GM13976 (cell line): Measurements from ENCODE around the gene SERTAD4.

Source experiments
- DNase-seq: peaks from one replicate; pipeline ENCODE4 v3.0.0; 2012; ENCODE audit warnings: low spot score
- in situ Hi-C: fragments of 300-500 bp; cut with MboI; formaldehyde crosslinking; loops from one replicate; pipeline ENCODE4 v1.12.0; 2022; ENCODE audit warnings: low sequenced_read_pairs, mixed read lengths, inconsistent platforms; ENCODE audit not compliant: unreplicated experiment
- TF ChIP-seq, protein P1 (sequence below): IDR thresholded peaks from 2 replicates; pipeline ENCODE4 v1.5.1; 2012; ENCODE audit warnings: borderline replicate concordance, mild to moderate bottlenecking; ENCODE audit not compliant: insufficient read depth; ENCODE audit errors: extremely low read depth, missing control alignments, control extremely low read depth

SERTAD4 gene

DNA sequence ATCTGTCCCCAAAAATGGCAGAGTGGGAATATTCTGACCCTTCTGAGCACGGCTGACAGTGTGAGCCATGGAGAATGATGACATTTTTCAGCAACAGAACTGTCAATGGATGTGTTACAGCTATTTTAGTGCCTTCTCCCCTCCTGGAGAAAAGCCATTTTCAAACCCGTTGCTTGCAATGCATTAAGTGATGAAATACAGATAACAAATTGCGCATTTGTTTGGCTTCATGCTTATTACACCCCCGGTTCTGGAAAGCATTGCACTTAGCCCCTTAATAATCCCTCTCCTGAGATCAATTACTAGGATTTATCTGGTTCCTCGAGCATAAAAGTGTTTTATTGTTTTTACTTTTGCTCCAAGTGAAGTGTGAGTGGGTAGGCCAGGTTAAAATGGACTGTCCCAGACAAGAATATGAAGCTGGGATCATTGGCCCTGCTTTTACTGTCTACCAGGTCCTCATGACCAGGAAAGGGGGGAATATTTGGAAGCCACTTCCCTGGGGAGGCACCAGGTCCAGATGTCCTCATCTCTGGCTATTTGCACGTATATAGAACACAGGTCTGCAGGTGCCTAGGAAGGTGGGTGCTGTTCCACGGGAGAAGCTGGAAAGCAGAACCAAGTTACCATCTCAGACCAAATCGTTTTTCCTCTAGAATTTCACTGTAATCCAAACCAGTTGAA is 58.6 kb downstream of the SERTAD4 start:
- no peak for DNase-seq
- in situ Hi-C loops, result no loop called here
- TF ChIP-seq, protein P1, sequence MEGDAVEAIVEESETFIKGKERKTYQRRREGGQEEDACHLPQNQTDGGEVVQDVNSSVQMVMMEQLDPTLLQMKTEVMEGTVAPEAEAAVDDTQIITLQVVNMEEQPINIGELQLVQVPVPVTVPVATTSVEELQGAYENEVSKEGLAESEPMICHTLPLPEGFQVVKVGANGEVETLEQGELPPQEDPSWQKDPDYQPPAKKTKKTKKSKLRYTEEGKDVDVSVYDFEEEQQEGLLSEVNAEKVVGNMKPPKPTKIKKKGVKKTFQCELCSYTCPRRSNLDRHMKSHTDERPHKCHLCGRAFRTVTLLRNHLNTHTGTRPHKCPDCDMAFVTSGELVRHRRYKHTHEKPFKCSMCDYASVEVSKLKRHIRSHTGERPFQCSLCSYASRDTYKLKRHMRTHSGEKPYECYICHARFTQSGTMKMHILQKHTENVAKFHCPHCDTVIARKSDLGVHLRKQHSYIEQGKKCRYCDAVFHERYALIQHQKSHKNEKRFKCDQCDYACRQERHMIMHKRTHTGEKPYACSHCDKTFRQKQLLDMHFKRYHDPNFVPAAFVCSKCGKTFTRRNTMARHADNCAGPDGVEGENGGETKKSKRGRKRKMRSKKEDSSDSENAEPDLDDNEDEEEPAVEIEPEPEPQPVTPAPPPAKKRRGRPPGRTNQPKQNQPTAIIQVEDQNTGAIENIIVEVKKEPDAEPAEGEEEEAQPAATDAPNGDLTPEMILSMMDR, result no peak

DNA sequence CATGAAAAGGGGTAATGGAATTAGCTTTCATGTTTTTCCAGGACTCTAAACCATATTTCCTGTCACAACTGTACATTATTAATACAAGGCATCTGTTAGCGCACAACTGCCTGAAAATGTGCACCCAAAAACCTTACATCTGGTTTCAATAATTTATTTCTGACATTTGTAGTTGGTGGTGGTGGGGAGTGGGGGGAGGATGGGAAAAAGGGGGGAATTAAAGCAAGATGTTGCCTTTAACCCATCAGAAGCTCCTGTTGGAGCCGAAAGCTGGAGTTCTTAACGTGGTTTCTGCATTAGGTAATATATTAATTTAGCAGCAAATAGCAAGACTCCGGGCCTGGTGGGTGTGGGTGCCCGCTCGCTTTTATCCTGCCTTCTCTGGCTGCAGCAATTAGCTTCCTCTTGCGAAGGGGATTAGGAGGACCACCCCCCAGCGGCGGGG is 59.2 kb downstream of the SERTAD4 start:
- in situ Hi-C loops, result no loop called here
- DNase-seq, result no peak
- TF ChIP-seq, protein P1, result no peak

DNA sequence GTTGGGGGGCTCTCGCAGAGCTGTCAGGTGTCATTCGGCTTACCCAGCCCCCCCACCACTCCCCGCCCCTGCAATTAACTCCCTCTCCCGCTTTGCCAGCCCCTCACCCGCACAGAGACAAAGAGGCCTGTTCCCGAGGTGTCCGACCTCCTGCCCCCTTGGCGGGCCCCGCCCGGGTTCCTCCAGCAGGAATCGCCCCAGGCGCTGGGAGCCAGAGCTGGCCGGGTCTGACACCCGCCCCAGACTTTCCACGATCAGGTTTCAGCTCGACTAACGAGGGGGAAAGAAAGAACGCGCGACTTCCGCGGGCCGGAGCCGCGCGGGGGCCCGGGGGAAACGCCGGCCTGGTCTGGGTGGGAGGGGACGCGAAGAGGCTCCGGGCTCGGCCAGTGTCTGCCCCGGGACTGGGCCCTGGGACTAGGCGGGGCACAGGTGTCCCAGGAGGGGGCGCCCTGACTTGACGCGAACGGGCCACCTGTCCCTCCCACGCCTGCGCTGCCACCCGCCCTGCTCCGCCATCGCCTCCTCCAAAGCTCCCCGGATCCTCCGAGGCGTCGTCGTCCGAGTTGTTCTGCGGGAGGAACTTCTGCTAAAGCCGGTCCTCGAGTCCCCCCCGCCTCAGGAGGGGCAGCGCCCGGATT is 59.8 kb downstream of the SERTAD4 start:
- TF ChIP-seq, protein P1, result peak; percentile 10
- DNase-seq, result peak; percentile 66
- in situ Hi-C loops, result no loop called here

DNA sequence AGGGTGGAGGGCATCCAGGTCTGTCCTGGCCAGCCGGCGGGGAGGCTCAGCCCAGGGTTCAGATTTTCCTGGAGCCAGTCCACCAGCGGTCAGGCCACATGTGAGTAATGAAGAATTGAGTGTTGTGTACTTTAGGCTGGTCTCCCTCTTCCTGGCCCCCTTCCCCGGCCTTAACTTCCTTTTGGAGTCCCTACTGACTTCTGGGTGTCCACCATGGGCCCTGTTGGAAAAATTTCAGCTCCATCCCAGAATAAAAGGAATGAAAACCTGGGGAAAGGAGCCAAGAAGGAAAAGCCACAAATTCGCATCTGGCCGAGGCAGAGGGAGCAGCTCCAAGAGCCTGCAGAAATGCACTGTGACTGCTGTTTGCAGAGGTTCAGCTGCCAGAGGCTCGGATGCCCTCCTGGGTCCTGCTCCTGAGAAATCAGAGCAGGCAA is 60.6 kb downstream of the SERTAD4 start:
- DNase-seq, result no peak
- in situ Hi-C loops, result no loop called here
- TF ChIP-seq, protein P1, result no peak

DNA sequence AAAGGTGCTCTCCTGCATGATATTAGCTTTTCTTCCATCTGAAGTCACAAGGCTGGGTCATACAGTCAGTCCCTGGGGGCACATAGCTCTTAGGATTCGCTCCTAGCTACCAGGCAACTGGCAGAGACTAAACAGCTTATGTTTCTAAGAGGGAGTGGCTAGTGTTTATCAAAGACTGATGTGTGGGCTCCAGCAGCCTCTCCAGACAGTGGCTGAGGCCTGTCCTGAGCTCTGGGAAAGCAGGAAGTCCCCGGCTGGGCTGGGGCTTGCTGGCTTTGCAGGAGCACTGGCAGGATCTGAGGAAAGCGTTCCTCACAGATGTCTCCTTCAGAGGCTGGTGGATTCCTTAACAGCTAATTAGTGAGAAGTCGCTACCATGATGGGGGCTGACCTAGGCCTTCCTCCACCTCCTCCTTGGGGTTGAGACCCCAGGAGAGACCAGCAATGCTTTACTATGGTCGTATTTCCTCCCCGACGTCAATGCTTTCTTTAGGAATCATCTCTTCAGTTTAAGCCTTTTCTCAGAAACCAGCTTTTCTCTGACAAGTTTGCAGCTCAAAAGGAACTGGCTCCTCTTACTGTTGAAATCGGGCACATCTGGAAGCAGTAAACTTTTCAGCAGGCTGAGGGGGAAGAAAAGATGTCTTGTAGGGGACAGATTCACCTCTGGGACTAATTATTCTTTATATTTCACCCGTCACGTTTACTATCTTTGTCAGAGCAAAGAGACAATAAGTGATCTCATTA is 62.6 kb downstream of the SERTAD4 start:
- TF ChIP-seq, protein P1, result no peak
- DNase-seq, result no peak
- in situ Hi-C loops, result no loop called here
